T-cell (primary cell): Measurements from ENCODE around the gene GLUD1. TPM values are rescaled to one million over a fixed set of nuclear protein-coding genes. Genes with fewer than 3 reads are reported as not detected.
"Not testable (repeated sequence)": the region's sequence is repeated elsewhere in the genome, so short reads cannot be mapped to it uniquely, and the experiment has no call there.

ENCODE experiments used
- ATAC-seq, 4 experiments: fragments of 200-7000 bp in 3 of 4; fragments of 150-1000 bp in 1 of 4; cut with Tn5 transposase; replicated peaks in 1 of 4; 1 replicate in 3 of 4; 2 replicates in 1 of 4; pipeline ENCODE4 v1.10.0; 2021; ENCODE audit warnings: moderate library complexity in 3 of 4, mild to moderate bottlenecking in 2 of 4, moderate number of reproducible peaks in 1 of 4
- CTCF ChIA-PET, 2 donors: fragments of 300-600 bp; sonication (Branson Sonifier 250); formaldehyde crosslinking; loops; one replicate each; lab custom pipeline; 2022; ENCODE audit warnings: antibody characterized with exemption in 2 of 2; lab: Charles Lee
- POLR2A ChIA-PET, 2 donors: fragments of 300-600 bp; sonication (Branson Sonifier 250); formaldehyde crosslinking; loops; one replicate each; lab custom pipeline; 2022; ENCODE audit warnings: antibody characterized with exemption in 2 of 2; lab: Charles Lee
- DNase-seq, 35 experiments: peaks; one replicate each; pipeline versions ENCODE4 v3.0.0 to v3.0.0-alpha.2; 2013 to 2023
- H3K27ac ChIP-seq: one replicate; pipeline ENCODE4 v1.5.1; 2013; ENCODE audit warnings: low read length
- H3K27me3 ChIP-seq, 2 experiments: replicated peaks in 1 of 2; 1 replicate in 1 of 2; 2 replicates in 1 of 2; pipeline versions ENCODE4 v1.6.1 to v1.7.0; 2013; ENCODE audit warnings: low read length in 1 of 2, mixed read lengths in 1 of 2; ENCODE audit not compliant: control insufficient read depth in 2 of 2, insufficient read depth in 2 of 2; ENCODE audit errors: extremely low read depth in 1 of 2
- H3K36me3 ChIP-seq, 2 donors: 1 replicate in 1 of 2; 2 replicates in 1 of 2; pipeline versions ENCODE4 v1.6.1 to v1.7.0; 2013; ENCODE audit warnings: low read length in 1 of 2; ENCODE audit not compliant: control insufficient read depth in 2 of 2, insufficient read depth in 1 of 2; ENCODE audit errors: extremely low read depth in 1 of 2
- H3K4me1 ChIP-seq, 2 experiments: 1 replicate in 1 of 2; 2 replicates in 1 of 2; pipeline versions ENCODE4 v1.6.1 to v1.7.0; 2013; ENCODE audit warnings: low read length in 2 of 2, mixed read lengths in 1 of 2; ENCODE audit not compliant: insufficient read depth in 2 of 2, control insufficient read depth in 1 of 2; ENCODE audit errors: extremely low read depth in 1 of 2
- H3K4me3 ChIP-seq, 2 donors: 1 replicate in 1 of 2; 2 replicates in 1 of 2; pipeline versions ENCODE4 v1.5.1 to v1.7.0; 2013; ENCODE audit warnings: mild to moderate bottlenecking in 2 of 2, low read length in 1 of 2, moderate library complexity in 1 of 2; ENCODE audit not compliant: control insufficient read depth in 1 of 2; ENCODE audit errors: extremely low read depth in 1 of 2
- H3K9me3 ChIP-seq: 2 replicates; pipeline ENCODE4 v1.7.0; 2013
- H3K27ac Mint-ChIP-seq, 2 donors: one replicate each; pipeline ENCODE4 v1.8.0; 2020 to 2021; ENCODE audit warnings: mild to moderate bottlenecking in 2 of 2, mixed read lengths in 2 of 2
- H3K27me3 Mint-ChIP-seq, 2 donors: one replicate each; pipeline ENCODE4 v1.8.0; 2021 to 2022; ENCODE audit warnings: mixed read lengths in 2 of 2
- H3K36me3 Mint-ChIP-seq: one replicate; pipeline ENCODE4 v1.8.0; 2021; ENCODE audit warnings: mixed read lengths
- H3K4me1 Mint-ChIP-seq, 3 donors: one replicate each; pipeline ENCODE4 v1.8.0; 2020 to 2022; ENCODE audit warnings: mixed read lengths in 3 of 3, mild to moderate bottlenecking in 1 of 3
- H3K4me3 Mint-ChIP-seq, 3 donors: one replicate each; pipeline ENCODE4 v1.8.0; 2020 to 2022; ENCODE audit warnings: mild to moderate bottlenecking in 3 of 3, mixed read lengths in 3 of 3, moderate library complexity in 3 of 3
- H3K9me3 Mint-ChIP-seq, 3 donors: one replicate each; pipeline ENCODE4 v1.8.0; 2020 to 2022; ENCODE audit warnings: mixed read lengths in 3 of 3
- WGBS: methylation state at CpG from one replicate; pipeline ENCODE4 v1.1.5; 2013; ENCODE audit warnings: missing lambda C conversion rate; ENCODE audit not compliant: insufficient coverage; 5-methylcytosine and 5-hydroxymethylcytosine counted together
- total RNA-seq, 35 experiments: library from RNA in 6 of 35; stranded (reverse) in 6 of 35; fragments of 120-200 nt in 1 of 35; gene quantifications; one replicate each; pipeline versions ENCODE4 v1.2.1 to v1.2.4 and lab custom pipeline; 2013 to 2026

Gene GLUD1
- total RNA-seq, 5 donors from 2014 or later (not counting 1 experiment from before 2014, with no cell fraction given), result 71.0 to 89.2 (median 82.9) TPM

DNA sequence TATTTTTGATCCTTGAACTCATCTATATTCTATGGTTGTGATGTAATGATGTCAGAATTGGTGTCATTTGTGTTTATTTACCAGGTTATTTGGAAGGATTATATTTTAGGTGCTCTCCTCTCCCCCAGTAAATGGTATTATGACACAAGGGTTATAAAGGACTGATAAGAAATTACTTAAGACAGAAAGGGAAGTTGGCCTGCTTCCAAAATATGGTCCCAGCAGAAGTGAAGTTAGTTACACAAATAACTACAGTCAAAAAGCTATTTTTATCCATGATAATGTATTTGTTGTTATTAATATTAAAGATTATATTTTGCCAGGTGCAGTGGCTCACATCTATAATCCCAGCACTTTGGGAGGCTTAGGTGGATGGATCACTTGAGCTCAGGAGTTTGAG is 37.5 kb upstream of the GLUD1 start:
- H3K27ac ChIP-seq, H3K27ac Mint-ChIP-seq, H3K9me3 ChIP-seq, CTCF ChIA-PET, H3K4me1 Mint-ChIP-seq, H3K4me1 ChIP-seq, H3K4me3 Mint-ChIP-seq, H3K9me3 Mint-ChIP-seq, H3K4me3 ChIP-seq, H3K27me3 ChIP-seq, H3K36me3 ChIP-seq, POLR2A ChIA-PET, ATAC-seq, H3K27me3 Mint-ChIP-seq, DNase-seq: not testable (repeated sequence)
- peaks cover 46% of the 10 kb centered on the region for H3K36me3 Mint-ChIP-seq

GRCh38 chr10:87127607-87128156 is 33.0 kb upstream of the GLUD1 start:
- H3K9me3 ChIP-seq, H3K9me3 Mint-ChIP-seq, H3K27me3 ChIP-seq, H3K27ac ChIP-seq, H3K27ac Mint-ChIP-seq, POLR2A ChIA-PET, H3K4me1 ChIP-seq, H3K27me3 Mint-ChIP-seq, H3K4me3 ChIP-seq, H3K4me1 Mint-ChIP-seq, CTCF ChIA-PET, H3K36me3 ChIP-seq, H3K4me3 Mint-ChIP-seq, ATAC-seq, DNase-seq: not testable (repeated sequence)
- peaks cover 24% of the 10 kb centered on the region for H3K36me3 Mint-ChIP-seq
- no CpG with 5 or more reads among the region's 3 CpGs for WGBS

DNA sequence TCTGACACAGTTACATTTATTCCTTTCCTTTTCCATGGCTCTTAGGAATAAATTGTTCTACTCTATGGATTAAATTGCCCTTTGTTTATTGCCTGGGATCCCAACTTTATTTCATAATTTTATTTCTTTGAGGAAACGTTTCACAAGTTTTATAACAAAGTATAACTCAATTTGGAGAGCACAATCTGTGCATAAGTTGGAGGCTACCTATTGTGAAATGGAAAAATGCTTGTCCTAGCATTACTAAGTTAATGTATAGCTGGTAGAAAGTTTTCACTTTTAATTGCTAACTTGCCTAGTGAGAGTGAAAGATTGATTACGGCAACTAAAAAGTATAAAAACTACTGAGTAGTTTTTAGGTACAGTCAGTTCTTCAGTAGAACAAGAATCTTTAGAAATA is 32.4 kb upstream of the GLUD1 start:
- H3K4me1 ChIP-seq, POLR2A ChIA-PET, H3K27ac ChIP-seq, H3K27me3 Mint-ChIP-seq, H3K4me1 Mint-ChIP-seq, H3K27me3 ChIP-seq, H3K9me3 Mint-ChIP-seq, H3K4me3 ChIP-seq, CTCF ChIA-PET, ATAC-seq, H3K9me3 ChIP-seq, DNase-seq, H3K4me3 Mint-ChIP-seq, H3K36me3 ChIP-seq, H3K27ac Mint-ChIP-seq: not testable (repeated sequence)
- no CpG with 5 or more reads among the region's 2 CpGs for WGBS
- peaks cover 26% of the 10 kb centered on the region for H3K36me3 Mint-ChIP-seq

- POLR2A ChIA-PET, H3K27me3 ChIP-seq, CTCF ChIA-PET, ATAC-seq, H3K9me3 Mint-ChIP-seq, H3K4me1 Mint-ChIP-seq, H3K4me3 ChIP-seq, H3K4me3 Mint-ChIP-seq, DNase-seq, H3K27me3 Mint-ChIP-seq, H3K9me3 ChIP-seq, H3K27ac Mint-ChIP-seq, H3K27ac ChIP-seq, H3K36me3 ChIP-seq, H3K4me1 ChIP-seq: not testable (repeated sequence)
- no CpG with 5 or more reads among the region's 4 CpGs for WGBS
- peaks cover 16% of the 10 kb centered on the region for H3K36me3 Mint-ChIP-seq
These were observed 28.7 kb upstream of the GLUD1 start for GRCh38 chr10:87123351-87123750.

- H3K27me3 Mint-ChIP-seq, POLR2A ChIA-PET, H3K27ac ChIP-seq, H3K9me3 ChIP-seq, CTCF ChIA-PET, H3K27ac Mint-ChIP-seq, H3K4me3 ChIP-seq, H3K4me3 Mint-ChIP-seq, H3K9me3 Mint-ChIP-seq, H3K4me1 ChIP-seq, H3K27me3 ChIP-seq, ATAC-seq, H3K36me3 ChIP-seq, DNase-seq: not testable (repeated sequence)
- peaks cover 5 to 17% (median 9%) of the 10 kb centered on the region in 3 donors for H3K4me1 Mint-ChIP-seq
- no CpG with 5 or more reads among the region's 1 CpG for WGBS
- peaks cover 30% of the 10 kb centered on the region for H3K36me3 Mint-ChIP-seq
These were observed 24.4 kb upstream of the GLUD1 start for GRCh38 chr10:87119029-87119428.

GRCh38 chr10:87118122-87118521 is 23.5 kb upstream of the GLUD1 start:
- H3K36me3 ChIP-seq, DNase-seq, ATAC-seq, H3K9me3 Mint-ChIP-seq, H3K4me3 Mint-ChIP-seq, H3K27me3 Mint-ChIP-seq, H3K4me3 ChIP-seq, H3K27ac Mint-ChIP-seq, H3K9me3 ChIP-seq, H3K27me3 ChIP-seq, POLR2A ChIA-PET, H3K4me1 ChIP-seq, CTCF ChIA-PET, H3K27ac ChIP-seq: not testable (repeated sequence)
- peaks cover 5 to 14% (median 9%) of the 10 kb centered on the region in 3 donors for H3K4me1 Mint-ChIP-seq
- peaks cover 28% of the 10 kb centered on the region for H3K36me3 Mint-ChIP-seq
- no CpG with 5 or more reads among the region's 1 CpG for WGBS
